IMR-90 (cell line): Measurements from ENCODE around the gene ZFAND2B. TPM values are rescaled to one million over a fixed set of nuclear protein-coding genes. Genes with fewer than 3 reads are reported as not detected.

Experiments used
- ATAC-seq: fragments of 200-7000 bp; cut with Tn5 transposase; 2 replicates; pipeline ENCODE4 v1.9.1; 2020; ENCODE audit warnings: low read depth, mild to moderate bottlenecking, moderate library complexity
- BruUV-seq: library from RNA; stranded (reverse); fragments of 400-500 nt; replicated peaks from 2 replicates; lab custom pipeline; 2021; lab: Mats Ljungman, UMichigan
- CTCF ChIA-PET: fragments of 300-600 bp; formaldehyde crosslinking; extraction: SDS; loops from one replicate; lab custom pipeline; 2021; ENCODE audit warnings: antibody characterized with exemption; lab: Yijun Ruan, JAX
- POLR2A ChIA-PET: fragments of 300-600 bp; sonication (Branson Sonifier 250); formaldehyde crosslinking; loops from one replicate; lab custom pipeline; 2022; ENCODE audit warnings: antibody characterized with exemption; ENCODE audit not compliant: unreplicated experiment; lab: Charles Lee
- DNase-seq: peaks from one replicate; pipeline ENCODE4 v3.0.0; 2013
- H2AFZ ChIP-seq: replicated peaks from 2 replicates; pipeline ENCODE3; 2013; ENCODE audit warnings: low read length, mild to moderate bottlenecking; ENCODE audit not compliant: poor library complexity
- H2AK5ac ChIP-seq: 2 replicates; pipeline ENCODE4 v1.6.1; 2013; ENCODE audit warnings: low read depth, low read length, inconsistent platforms
- H2AK9ac ChIP-seq: replicated peaks from 2 replicates; pipeline ENCODE3; 2013; ENCODE audit warnings: mild to moderate bottlenecking, low read depth, low read length, moderate library complexity; ENCODE audit not compliant: poor library complexity
- H2BK120ac ChIP-seq: 2 replicates; pipeline ENCODE4 v1.6.1; 2013; ENCODE audit warnings: low read depth, low read length, inconsistent platforms
- H2BK15ac ChIP-seq: 3 replicates; pipeline ENCODE4 v1.6.1; 2013; ENCODE audit warnings: low read depth, low read length, inconsistent platforms
- H2BK20ac ChIP-seq: 2 replicates; pipeline ENCODE4 v1.6.1; 2013; ENCODE audit warnings: low read depth, mild to moderate bottlenecking, inconsistent platforms, low read length, moderate library complexity
- H2BK5ac ChIP-seq: 2 replicates; pipeline ENCODE4 v1.6.1; 2013; ENCODE audit warnings: mild to moderate bottlenecking, low read depth, low read length, inconsistent platforms; ENCODE audit not compliant: poor library complexity, severe bottlenecking
- H3K14ac ChIP-seq: replicated peaks from 2 replicates; pipeline ENCODE4 v1.6.1; 2013; ENCODE audit warnings: low read depth, low read length, inconsistent platforms
- H3K18ac ChIP-seq: 2 replicates; pipeline ENCODE4 v1.6.1; 2013; ENCODE audit warnings: low read depth, low read length, control low read depth
- H3K23ac ChIP-seq: 2 replicates; pipeline ENCODE4 v1.6.1; 2013; ENCODE audit warnings: low read depth, low read length, inconsistent platforms
- H3K27ac ChIP-seq: 2 replicates; pipeline ENCODE4 v1.5.1; 2013; ENCODE audit warnings: mild to moderate bottlenecking, control low read depth, low read length; ENCODE audit not compliant: insufficient read depth
- H3K27me3 ChIP-seq: 2 replicates; pipeline ENCODE4 v1.6.1; 2013; ENCODE audit warnings: low read length; ENCODE audit not compliant: control insufficient read depth, insufficient read depth
- H3K36me3 ChIP-seq: 2 replicates; pipeline ENCODE4 v1.6.1; 2013; ENCODE audit warnings: low read length, mixed read lengths; ENCODE audit not compliant: control insufficient read depth, insufficient read depth
- H3K4ac ChIP-seq: 2 replicates; pipeline ENCODE4 v1.6.1; 2013; ENCODE audit warnings: low read depth, low read length, inconsistent platforms
- H3K4me1 ChIP-seq: 2 replicates; pipeline ENCODE4 v1.6.1; 2013; ENCODE audit warnings: low read length, mixed read lengths; ENCODE audit not compliant: control insufficient read depth, insufficient read depth
- H3K4me2 ChIP-seq: 2 replicates; pipeline ENCODE4 v1.6.1; 2013; ENCODE audit warnings: low read depth, mild to moderate bottlenecking, control low read depth, low read length, moderate library complexity
- H3K4me3 ChIP-seq: 2 replicates; pipeline ENCODE4 v1.5.1; 2013; ENCODE audit warnings: low read depth, mild to moderate bottlenecking, control low read depth, low read length, moderate library complexity; ENCODE audit not compliant: insufficient read depth
- H3K56ac ChIP-seq: 2 replicates; pipeline ENCODE4 v1.6.1; 2013; ENCODE audit warnings: low read length, inconsistent platforms; ENCODE audit not compliant: insufficient read depth; ENCODE audit errors: extremely low read depth
- H3K79me1 ChIP-seq, 2 experiments: 2 replicates each; pipeline ENCODE4 v1.6.1; 2013; ENCODE audit warnings: low read length in 2 of 2, inconsistent platforms in 1 of 2, low read depth in 1 of 2
- H3K9ac ChIP-seq: 2 replicates; pipeline ENCODE4 v1.6.1; 2013; ENCODE audit warnings: low read depth, low read length, control low read depth
- H3K9me1 ChIP-seq: 2 replicates; pipeline ENCODE4 v1.6.1; 2013; ENCODE audit warnings: low read length, inconsistent platforms; ENCODE audit not compliant: insufficient read depth
- H3K9me3 ChIP-seq: 2 replicates; pipeline ENCODE4 v1.6.1; 2013; ENCODE audit warnings: low read length; ENCODE audit not compliant: control insufficient read depth, insufficient read depth
- H4K20me1 ChIP-seq: 2 replicates; pipeline ENCODE4 v1.6.1; 2013; ENCODE audit warnings: low read length, inconsistent platforms; ENCODE audit not compliant: insufficient read depth
- H4K5ac ChIP-seq: 2 replicates; pipeline ENCODE4 v1.6.1; 2013; ENCODE audit warnings: mild to moderate bottlenecking, low read depth, low read length, control low read depth
- H4K8ac ChIP-seq, 2 experiments: 2 replicates each; pipeline ENCODE4 v1.6.1; 2013; ENCODE audit warnings: low read depth in 2 of 2, low read length in 2 of 2, control low read depth in 1 of 2, inconsistent platforms in 1 of 2
- H4K91ac ChIP-seq: 2 replicates; pipeline ENCODE4 v1.6.1; 2013; ENCODE audit warnings: low read depth, low read length, inconsistent platforms; ENCODE audit not compliant: insufficient read depth
- BHLHE40 ChIP-seq: fragments of 150-350 bp; IDR thresholded peaks from 2 replicates; pipeline ENCODE4 v1.6.1; 2016; ENCODE audit warnings: mild to moderate bottlenecking, low read depth, low read length
- CEBPB ChIP-seq: IDR thresholded peaks from 2 replicates; pipeline ENCODE4 v1.6.1; 2012; ENCODE audit warnings: low read depth, low read length, improper control_type of control experiment
- CHD1 ChIP-seq: IDR thresholded peaks from 2 replicates; pipeline ENCODE4 v1.6.1; 2012; ENCODE audit warnings: low read depth, low read length, improper control_type of control experiment
- FOS ChIP-seq: fragments of 150-350 bp; IDR thresholded peaks from 2 replicates; pipeline ENCODE4 v1.6.1; 2016; ENCODE audit warnings: low read depth, low read length
- MAFK ChIP-seq: IDR thresholded peaks from 2 replicates; pipeline ENCODE4 v1.6.1; 2012; ENCODE audit warnings: low read depth, low read length, improper control_type of control experiment
- MAZ ChIP-seq: IDR thresholded peaks from 2 replicates; pipeline ENCODE4 v1.6.1; 2012; ENCODE audit warnings: low read depth, mild to moderate bottlenecking, low read length, improper control_type of control experiment, moderate library complexity, borderline replicate concordance
- MXI1 ChIP-seq: IDR thresholded peaks from 2 replicates; pipeline ENCODE4 v1.6.1; 2012; ENCODE audit warnings: low read depth, mild to moderate bottlenecking, low read length, moderate library complexity, borderline replicate concordance
- NFE2L2 ChIP-seq: fragments of 150-350 bp; IDR thresholded peaks from 2 replicates; pipeline ENCODE4 v1.6.1; 2016; ENCODE audit warnings: low read depth, mild to moderate bottlenecking, low read length
- POLR2A ChIP-seq: IDR thresholded peaks from 2 replicates; pipeline ENCODE4 v1.6.1; 2012; ENCODE audit warnings: mild to moderate bottlenecking, low read depth, low read length
- RAD21 ChIP-seq: IDR thresholded peaks from 2 replicates; pipeline ENCODE4 v1.6.1; 2012; ENCODE audit warnings: low read length, improper control_type of control experiment
- RCOR1 ChIP-seq: IDR thresholded peaks from 2 replicates; pipeline ENCODE4 v1.6.1; 2012; ENCODE audit warnings: mild to moderate bottlenecking, low read length, improper control_type of control experiment; ENCODE audit not compliant: insufficient replicate concordance
- RFX5 ChIP-seq: IDR thresholded peaks from 2 replicates; pipeline ENCODE4 v1.8.0; 2012; ENCODE audit warnings: low read depth, mild to moderate bottlenecking, low read length, moderate library complexity
- SMC3 ChIP-seq: fragments of 150-350 bp; IDR thresholded peaks from 2 replicates; pipeline ENCODE4 v1.6.1; 2016; ENCODE audit warnings: low read depth, mild to moderate bottlenecking, antibody characterized with exemption, low read length, moderate library complexity
- USF2 ChIP-seq: fragments of 150-350 bp; IDR thresholded peaks from 2 replicates; pipeline ENCODE4 v1.6.1; 2017; ENCODE audit warnings: mild to moderate bottlenecking, antibody characterized with exemption, low read length, low read depth
- WGBS, 2 experiments: methylation state at CpG; one replicate each; pipeline versions ENCODE4 v1.1.5 to v1.1.7; 2013; ENCODE audit warnings: missing lambda C conversion rate in 2 of 2; ENCODE audit not compliant: insufficient read length in 1 of 2; ENCODE audit errors: extremely low coverage in 2 of 2; 5-methylcytosine and 5-hydroxymethylcytosine counted together
- dilution Hi-C: fragments of 300-500 bp; cut with HindIII; formaldehyde crosslinking; loops from one replicate; pipeline ENCODE4 v1.14.3; 2018; ENCODE audit warnings: low sequenced_read_pairs; ENCODE audit not compliant: unreplicated experiment
- in situ Hi-C: fragments of 300-500 bp; cut with MboI; formaldehyde crosslinking; loops from 3 replicates; pipeline ENCODE4 v1.14.3; 2019; ENCODE audit warnings: low sequenced_read_pairs, inconsistent platforms, mixed read lengths
- intact Hi-C: fragments of 100-400 bp; cut with micrococcal nuclease; formaldehyde crosslinking; loops from 2 replicates; pipeline ENCODE4 v1.10.0; 2022
- polyA plus RNA-seq, 3 experiments: library from polyadenylated mRNA; depleted of rRNA; stranded (reverse); fragments of >200 nt; gene quantifications; 2 replicates each; pipeline ENCODE4 v1.2.3, GENCODE V29; 2012; ENCODE audit warnings: low replicate concordance in 1 of 3
- total RNA-seq: library from RNA; depleted of rRNA; stranded (reverse); fragments of >200 nt; gene quantifications from 2 replicates; pipeline ENCODE4 v1.2.3, GENCODE V29; 2012
- TF ChIP-seq, protein P1 (sequence below): conservative IDR thresholded peaks from 2 replicates; pipeline ENCODE4 v1.5.1; 2012; ENCODE audit warnings: mild to moderate bottlenecking, low read depth, low read length, improper control_type of control experiment
- TF ChIP-seq, protein P2 (sequence below): fragments of 150-350 bp; IDR thresholded peaks from 2 replicates; pipeline ENCODE4 v1.6.1; 2016; ENCODE audit warnings: low read depth, mild to moderate bottlenecking, low read length, moderate library complexity, borderline replicate concordance

The ZFAND2B gene
- total and polyA plus RNA-seq, 2 of the 4 experiments (the other 2 are of a cell fraction), result 25.5 to 38.3 TPM

GRCh38 chr2:219251656-219252055, 45.1 kb downstream of the ZFAND2B start:
- WGBS, 2 experiments, result 88% methylated on average over 3 of the region's 6 CpGs; no CpG with 5 or more reads in 1 of the 2 experiments
- dilution Hi-C loops (no loop called here), intact Hi-C loops (no loop called here), in situ Hi-C loops (no loop called here)
- Histone ChIP-seq H3K23ac (0 out of 2 replicates have a peak overlapping the region, but pooled peaks have one; percentile 76), H3K9me3 (no peaks in the 10 kb centered on the region), H3K4me2 (no peak overlapping the region), H2BK20ac (no peak overlapping the region), H3K14ac (peak overlapping the region; percentile 6; the same call in 1 of the 2 replicates), H4K20me1 (0 out of 2 replicates have a peak, but pooled peaks cover 8% of the 10 kb centered on the region), H3K56ac (no peak overlapping the region), H4K5ac (no peak overlapping the region), H2AK9ac (no peak overlapping the region), H4K91ac (no peak overlapping the region; the same call in none of the 2 replicates), H3K18ac (no peak overlapping the region), H3K27ac (no peak overlapping the region), H2BK5ac (no peak overlapping the region), H3K9me1 (peaks cover 36% of the 10 kb centered on the region), H3K4ac (peak overlapping the region; percentile 15), H3K36me3 (peaks cover 19% of the 10 kb centered on the region; the same call in 1 of the 2 replicates), H3K4me3 (no peak overlapping the region), H2BK15ac (0 out of 3 replicates have a peak overlapping the region, but pooled peaks have one; percentile 33), H3K9ac (no peak overlapping the region), H3K27me3 (peaks cover 13% of the 10 kb centered on the region), H4K8ac (no peak overlapping the region), H3K79me1 (peaks cover 12 to 24% of the 10 kb centered on the region in 2 experiments), H2AFZ (no peak overlapping the region), H2BK120ac (0 out of 2 replicates have a peak overlapping the region, but pooled peaks have one; percentile 12), H2AK5ac (peak overlapping the region; percentile 54; the same call in 1 of the 2 replicates), H3K4me1 (peaks cover 41% of the 10 kb centered on the region)
- ChIA-PET POLR2A (no interaction called here), CTCF (no interaction called here)
- no peak for DNase-seq
- no peak for ATAC-seq
- no peak for TF ChIP-seq NFE2L2
- TF ChIP-seq POLR2A, result no peak
- TF ChIP-seq RAD21, result no peak
- TF ChIP-seq RFX5, result no peak
- no peak for TF ChIP-seq SMC3
- no peak for TF ChIP-seq MXI1
- no peak for TF ChIP-seq CEBPB
- no peak for TF ChIP-seq MAZ
- TF ChIP-seq, protein P1, sequence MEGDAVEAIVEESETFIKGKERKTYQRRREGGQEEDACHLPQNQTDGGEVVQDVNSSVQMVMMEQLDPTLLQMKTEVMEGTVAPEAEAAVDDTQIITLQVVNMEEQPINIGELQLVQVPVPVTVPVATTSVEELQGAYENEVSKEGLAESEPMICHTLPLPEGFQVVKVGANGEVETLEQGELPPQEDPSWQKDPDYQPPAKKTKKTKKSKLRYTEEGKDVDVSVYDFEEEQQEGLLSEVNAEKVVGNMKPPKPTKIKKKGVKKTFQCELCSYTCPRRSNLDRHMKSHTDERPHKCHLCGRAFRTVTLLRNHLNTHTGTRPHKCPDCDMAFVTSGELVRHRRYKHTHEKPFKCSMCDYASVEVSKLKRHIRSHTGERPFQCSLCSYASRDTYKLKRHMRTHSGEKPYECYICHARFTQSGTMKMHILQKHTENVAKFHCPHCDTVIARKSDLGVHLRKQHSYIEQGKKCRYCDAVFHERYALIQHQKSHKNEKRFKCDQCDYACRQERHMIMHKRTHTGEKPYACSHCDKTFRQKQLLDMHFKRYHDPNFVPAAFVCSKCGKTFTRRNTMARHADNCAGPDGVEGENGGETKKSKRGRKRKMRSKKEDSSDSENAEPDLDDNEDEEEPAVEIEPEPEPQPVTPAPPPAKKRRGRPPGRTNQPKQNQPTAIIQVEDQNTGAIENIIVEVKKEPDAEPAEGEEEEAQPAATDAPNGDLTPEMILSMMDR, result no peak
- no peak for TF ChIP-seq MAFK
- TF ChIP-seq, protein P2, sequence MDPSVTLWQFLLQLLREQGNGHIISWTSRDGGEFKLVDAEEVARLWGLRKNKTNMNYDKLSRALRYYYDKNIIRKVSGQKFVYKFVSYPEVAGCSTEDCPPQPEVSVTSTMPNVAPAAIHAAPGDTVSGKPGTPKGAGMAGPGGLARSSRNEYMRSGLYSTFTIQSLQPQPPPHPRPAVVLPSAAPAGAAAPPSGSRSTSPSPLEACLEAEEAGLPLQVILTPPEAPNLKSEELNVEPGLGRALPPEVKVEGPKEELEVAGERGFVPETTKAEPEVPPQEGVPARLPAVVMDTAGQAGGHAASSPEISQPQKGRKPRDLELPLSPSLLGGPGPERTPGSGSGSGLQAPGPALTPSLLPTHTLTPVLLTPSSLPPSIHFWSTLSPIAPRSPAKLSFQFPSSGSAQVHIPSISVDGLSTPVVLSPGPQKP, result no peak
- TF ChIP-seq BHLHE40, result no peak
- TF ChIP-seq FOS, result no peak
- TF ChIP-seq CHD1, result no peak
- TF ChIP-seq RCOR1, result no peak
- no peak for TF ChIP-seq USF2
- BruUV-seq, result no TSS peak
